ENCODE measurements around the gene NFIB. TPM values are rescaled to one million over a fixed set of nuclear protein-coding genes. Genes with fewer than 3 reads are reported as not detected.

NFIB gene
- total RNA-seq, 4 donors from 2014 or later = 24.0 to 40.9 (median 30.6) TPM

GRCh38 chr9:14066831-14067230 lies 247.1 kb downstream of the NFIB start:
- in situ Hi-C loops (cut with MboI; ENCODE audit: low sequenced_read_pairs in 4 of 4) (no loop called here), intact Hi-C loops (cut with DNase I; ENCODE audit: low total_unique reads) (no loop called here)
- TF ChIP-seq POLR2A (IDR thresholded peaks at IDR 0.05) = no peak
- no peak for TF ChIP-seq CTCF (IDR thresholded peaks at IDR 0.05 in 4 of 5, conservative IDR thresholded peaks at IDR 0.05 in 1 of 5)
- Histone ChIP-seq H3K27ac (peak overlapping the region in 1 of 4 donors; percentile 34), H3K36me3 (no peaks in the 10 kb centered on the region), H3K4me3 (no peak overlapping the region), H3K9me3 (no peaks in the 10 kb centered on the region), H3K27me3 (no peaks in the 10 kb centered on the region), H3K4me1 (peaks cover 0 to 4% of the 10 kb centered on the region in 2 donors)
- no peak for DNase-seq
- no peak for ATAC-seq

- no peak for ATAC-seq
- Histone ChIP-seq H3K27me3 (no peaks in the 10 kb centered on the region), H3K27ac (no peak overlapping the region), H3K4me3 (no peak overlapping the region), H3K36me3 (no peaks in the 10 kb centered on the region), H3K4me1 (peaks cover 0 to 4% of the 10 kb centered on the region in 2 donors), H3K9me3 (no peaks in the 10 kb centered on the region)
- DNase-seq = no peak
- intact Hi-C loops (cut with DNase I; ENCODE audit: low total_unique reads) (no loop called here), in situ Hi-C loops (cut with MboI; ENCODE audit: low sequenced_read_pairs in 4 of 4) (no loop called here)
- no peak for TF ChIP-seq CTCF (IDR thresholded peaks at IDR 0.05 in 4 of 5, conservative IDR thresholded peaks at IDR 0.05 in 1 of 5)
- no peak for TF ChIP-seq POLR2A (IDR thresholded peaks at IDR 0.05)
These were observed 247.9 kb downstream of the NFIB start for GRCh38 chr9:14066032-14066431.

GRCh38 chr9:14064940-14065339 lies 249.0 kb downstream of the NFIB start:
- ATAC-seq (no peak), DNase-seq (no peak)
- in situ Hi-C loops (cut with MboI; ENCODE audit: low sequenced_read_pairs in 4 of 4) = no loop called here
- Histone ChIP-seq H3K27me3 (no peaks in the 10 kb centered on the region), H3K27ac (no peak overlapping the region), H3K4me3 (no peak overlapping the region), H3K36me3 (no peaks in the 10 kb centered on the region), H3K4me1 (peaks cover 0 to 4% of the 10 kb centered on the region in 2 donors), H3K9me3 (no peaks in the 10 kb centered on the region)
- intact Hi-C loops (cut with DNase I; ENCODE audit: low total_unique reads) = no loop called here
- no peak for TF ChIP-seq CTCF (IDR thresholded peaks at IDR 0.05 in 4 of 5, conservative IDR thresholded peaks at IDR 0.05 in 1 of 5)
- TF ChIP-seq POLR2A (IDR thresholded peaks at IDR 0.05) = no peak

GRCh38 chr9:14063756-14064155 lies 250.2 kb downstream of the NFIB start:
- intact Hi-C loops (cut with DNase I; ENCODE audit: low total_unique reads) (no loop called here), in situ Hi-C loops (cut with MboI; ENCODE audit: low sequenced_read_pairs in 4 of 4) (no loop called here)
- no peaks in the 10 kb centered on the region for H3K9me3 ChIP-seq
- no peak overlapping the region for H3K27ac ChIP-seq
- no peak for DNase-seq
- no peaks in the 10 kb centered on the region for H3K27me3 ChIP-seq
- ATAC-seq = no peak
- H3K4me3 ChIP-seq = no peak overlapping the region
- no peaks in the 10 kb centered on the region for H3K36me3 ChIP-seq
- H3K4me1 ChIP-seq = peaks cover 0 to 4% of the 10 kb centered on the region in 2 donors
- no peak for TF ChIP-seq POLR2A (IDR thresholded peaks at IDR 0.05)
- no peak for TF ChIP-seq CTCF (IDR thresholded peaks at IDR 0.05 in 4 of 5, conservative IDR thresholded peaks at IDR 0.05 in 1 of 5)

GRCh38 chr9:14062586-14063221 lies 251.2 kb downstream of the NFIB start:
- TF ChIP-seq POLR2A (IDR thresholded peaks at IDR 0.05) = no peak
- TF ChIP-seq CTCF (IDR thresholded peaks at IDR 0.05 in 4 of 5, conservative IDR thresholded peaks at IDR 0.05 in 1 of 5) = no peak
- ATAC-seq = no peak

More at GRCh38 chr9:14062586-14063221, 251.2 kb downstream of the NFIB start:
- in situ Hi-C loops (cut with MboI; ENCODE audit: low sequenced_read_pairs in 4 of 4) (no loop called here), intact Hi-C loops (cut with DNase I; ENCODE audit: low total_unique reads) (no loop called here)
- no peaks in the 10 kb centered on the region for H3K27me3 ChIP-seq
- no peaks in the 10 kb centered on the region for H3K36me3 ChIP-seq
- no peak for DNase-seq
- no peak overlapping the region for H3K27ac ChIP-seq
- H3K4me1 ChIP-seq = peaks cover 0 to 11% of the 10 kb centered on the region in 2 donors
- no peak overlapping the region for H3K4me3 ChIP-seq
- H3K9me3 ChIP-seq = no peaks in the 10 kb centered on the region
